ENCODE measurements around the gene SHISA9.

DNA sequence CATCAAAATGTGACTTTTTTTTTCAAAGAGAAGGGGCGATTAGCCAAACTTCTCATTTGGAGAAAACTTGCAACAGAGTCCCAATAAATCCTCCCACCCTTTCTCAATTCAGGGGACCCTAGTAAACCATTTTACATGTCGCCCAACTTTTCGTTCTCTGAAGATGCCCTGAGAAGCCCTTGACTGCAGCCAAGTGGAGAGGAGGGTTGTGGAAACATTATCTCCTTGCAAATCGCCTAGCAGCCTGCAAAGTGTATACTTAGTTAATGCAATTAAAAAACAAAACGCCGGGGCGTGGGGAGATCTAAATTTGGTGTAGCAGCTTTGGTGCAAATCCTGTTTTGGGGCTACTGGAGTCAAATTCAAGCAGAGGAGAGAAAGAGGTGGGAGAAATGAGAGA, 1.2 kb upstream of the SHISA9 start:
- TF ChIP-seq, protein P1, sequence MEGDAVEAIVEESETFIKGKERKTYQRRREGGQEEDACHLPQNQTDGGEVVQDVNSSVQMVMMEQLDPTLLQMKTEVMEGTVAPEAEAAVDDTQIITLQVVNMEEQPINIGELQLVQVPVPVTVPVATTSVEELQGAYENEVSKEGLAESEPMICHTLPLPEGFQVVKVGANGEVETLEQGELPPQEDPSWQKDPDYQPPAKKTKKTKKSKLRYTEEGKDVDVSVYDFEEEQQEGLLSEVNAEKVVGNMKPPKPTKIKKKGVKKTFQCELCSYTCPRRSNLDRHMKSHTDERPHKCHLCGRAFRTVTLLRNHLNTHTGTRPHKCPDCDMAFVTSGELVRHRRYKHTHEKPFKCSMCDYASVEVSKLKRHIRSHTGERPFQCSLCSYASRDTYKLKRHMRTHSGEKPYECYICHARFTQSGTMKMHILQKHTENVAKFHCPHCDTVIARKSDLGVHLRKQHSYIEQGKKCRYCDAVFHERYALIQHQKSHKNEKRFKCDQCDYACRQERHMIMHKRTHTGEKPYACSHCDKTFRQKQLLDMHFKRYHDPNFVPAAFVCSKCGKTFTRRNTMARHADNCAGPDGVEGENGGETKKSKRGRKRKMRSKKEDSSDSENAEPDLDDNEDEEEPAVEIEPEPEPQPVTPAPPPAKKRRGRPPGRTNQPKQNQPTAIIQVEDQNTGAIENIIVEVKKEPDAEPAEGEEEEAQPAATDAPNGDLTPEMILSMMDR (conservative IDR thresholded peaks at IDR 0.05; ENCODE audit: low read length): no peak
- TF ChIP-seq EZH2phosphoT487 (IDR thresholded peaks at IDR 0.05; ENCODE audit: borderline replicate concordance, low read depth, low read length): no peak
